HG03469 (cell line): ENCODE results near the gene EPHA2.

ENCODE experiments used
- ATAC-seq: cut with Tn5 transposase; IDR thresholded peaks from one replicate; pipeline ENCODE4 v1.9.1; 2021; ENCODE audit warnings: mild to moderate bottlenecking, moderate library complexity, moderate number of reproducible peaks; ENCODE audit not compliant: unreplicated experiment

The EPHA2 gene

GRCh38 chr1:16184557-16185303 is 28.9 kb upstream of the EPHA2 start:
- no peak for ATAC-seq

- ATAC-seq, result no peak
Observed at GRCh38 chr1:16183765-16184556, 28.1 kb upstream of the EPHA2 start.

DNA sequence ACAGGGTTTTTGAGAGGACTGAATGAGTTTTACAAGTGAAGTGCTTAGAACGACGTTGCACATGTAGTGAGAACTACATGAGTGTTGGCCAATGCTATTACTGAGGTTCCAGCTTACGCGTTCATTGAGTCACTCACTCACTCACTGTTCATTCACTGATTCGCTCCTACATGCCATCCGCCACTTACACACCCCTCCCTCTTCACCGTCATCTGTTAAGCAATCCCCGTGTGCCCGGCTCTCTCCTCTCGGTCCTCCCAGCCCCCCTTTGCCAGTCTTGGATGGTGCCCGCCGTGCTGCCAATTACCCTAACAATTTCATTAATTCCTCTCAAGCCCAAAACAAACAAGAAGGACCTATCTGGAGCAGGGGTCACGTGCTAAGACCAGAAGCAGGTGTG is 27.3 kb upstream of the EPHA2 start:
- ATAC-seq, result no peak

DNA sequence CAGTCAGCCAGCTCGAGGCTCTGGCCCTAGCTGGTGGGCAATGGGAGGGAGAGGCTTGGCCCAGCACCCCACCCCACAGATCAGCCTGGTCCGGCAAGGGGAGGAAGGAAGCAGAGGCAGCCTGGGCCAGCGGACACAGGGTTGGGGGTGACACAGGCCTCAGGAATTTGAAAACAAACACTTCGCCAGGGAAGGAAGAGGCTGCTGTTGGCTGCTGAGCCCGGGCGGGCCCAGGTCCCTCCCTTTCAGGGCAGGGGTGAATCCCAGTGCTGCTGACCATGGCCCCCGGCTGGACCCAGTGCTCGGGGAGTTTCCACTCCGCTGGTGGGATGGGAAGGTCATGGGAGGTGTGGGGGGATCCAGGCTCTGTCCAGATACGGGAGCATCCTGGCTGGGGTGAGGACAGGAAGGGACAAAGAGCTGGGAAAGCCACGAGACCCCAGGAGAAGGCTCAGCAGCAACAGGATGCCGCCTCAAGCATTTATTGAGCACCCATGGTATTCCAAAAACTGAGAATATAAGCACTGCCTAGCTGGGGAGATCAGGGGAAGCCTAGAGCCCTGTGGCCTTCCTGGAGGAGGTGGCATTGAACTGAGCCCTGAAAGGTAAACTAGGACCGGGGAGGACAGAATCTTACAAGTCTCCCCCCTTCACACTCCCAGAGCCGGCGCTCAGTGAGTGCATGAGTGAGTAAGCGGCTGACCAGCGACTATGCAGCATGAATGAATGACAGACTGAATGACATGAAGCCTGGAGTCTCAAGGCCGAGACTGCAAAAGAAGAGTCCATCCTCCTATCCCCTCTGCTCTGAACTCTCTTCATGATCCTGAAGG is 26.2 kb upstream of the EPHA2 start:
- ATAC-seq, result no peak

- no peak for ATAC-seq
Observed at GRCh38 chr1:16180291-16180824, 24.5 kb upstream of the EPHA2 start.

- no peak for ATAC-seq
Observed at GRCh38 chr1:16178596-16179497, 23.0 kb upstream of the EPHA2 start.

DNA sequence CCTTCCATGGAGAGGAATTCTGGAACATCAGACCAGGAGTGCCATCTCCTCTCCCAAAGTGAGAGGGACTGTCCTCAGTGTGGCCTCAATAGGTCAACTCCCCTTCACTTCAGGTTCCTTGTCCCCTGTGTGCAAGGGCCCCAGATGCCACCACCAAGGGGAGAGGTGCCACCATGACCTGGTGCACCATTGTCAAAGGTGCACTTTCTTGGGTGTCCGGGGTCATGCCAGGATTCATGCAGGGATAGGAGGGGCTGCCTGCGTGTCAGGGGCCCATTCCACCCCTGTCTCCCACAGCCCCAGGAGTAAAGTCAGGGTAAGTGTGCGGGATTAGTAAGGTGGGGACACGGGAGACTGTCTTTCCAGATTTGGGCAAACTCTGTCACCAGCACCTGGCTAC is 21.4 kb upstream of the EPHA2 start:
- ATAC-seq, result no peak

DNA sequence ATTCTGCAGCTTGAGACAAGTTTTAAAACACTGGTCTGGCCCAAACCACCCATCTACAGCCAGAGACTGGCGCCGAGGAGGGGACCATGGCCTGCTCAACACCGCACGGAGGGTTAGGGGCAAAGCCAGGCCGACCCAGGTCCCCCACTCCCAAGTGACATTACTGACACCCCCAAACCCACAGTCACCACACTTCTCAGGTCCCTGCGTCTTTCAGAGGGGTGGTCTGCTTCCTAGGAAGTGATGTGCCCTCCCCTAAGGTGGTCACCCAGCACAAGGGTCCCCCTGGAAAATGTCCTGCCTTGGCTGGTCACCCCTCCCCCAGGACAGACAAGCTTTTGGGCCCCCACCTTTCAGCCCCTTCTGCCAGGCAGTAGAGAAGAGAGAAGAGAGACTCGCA is 20.8 kb upstream of the EPHA2 start:
- no peak for ATAC-seq

DNA sequence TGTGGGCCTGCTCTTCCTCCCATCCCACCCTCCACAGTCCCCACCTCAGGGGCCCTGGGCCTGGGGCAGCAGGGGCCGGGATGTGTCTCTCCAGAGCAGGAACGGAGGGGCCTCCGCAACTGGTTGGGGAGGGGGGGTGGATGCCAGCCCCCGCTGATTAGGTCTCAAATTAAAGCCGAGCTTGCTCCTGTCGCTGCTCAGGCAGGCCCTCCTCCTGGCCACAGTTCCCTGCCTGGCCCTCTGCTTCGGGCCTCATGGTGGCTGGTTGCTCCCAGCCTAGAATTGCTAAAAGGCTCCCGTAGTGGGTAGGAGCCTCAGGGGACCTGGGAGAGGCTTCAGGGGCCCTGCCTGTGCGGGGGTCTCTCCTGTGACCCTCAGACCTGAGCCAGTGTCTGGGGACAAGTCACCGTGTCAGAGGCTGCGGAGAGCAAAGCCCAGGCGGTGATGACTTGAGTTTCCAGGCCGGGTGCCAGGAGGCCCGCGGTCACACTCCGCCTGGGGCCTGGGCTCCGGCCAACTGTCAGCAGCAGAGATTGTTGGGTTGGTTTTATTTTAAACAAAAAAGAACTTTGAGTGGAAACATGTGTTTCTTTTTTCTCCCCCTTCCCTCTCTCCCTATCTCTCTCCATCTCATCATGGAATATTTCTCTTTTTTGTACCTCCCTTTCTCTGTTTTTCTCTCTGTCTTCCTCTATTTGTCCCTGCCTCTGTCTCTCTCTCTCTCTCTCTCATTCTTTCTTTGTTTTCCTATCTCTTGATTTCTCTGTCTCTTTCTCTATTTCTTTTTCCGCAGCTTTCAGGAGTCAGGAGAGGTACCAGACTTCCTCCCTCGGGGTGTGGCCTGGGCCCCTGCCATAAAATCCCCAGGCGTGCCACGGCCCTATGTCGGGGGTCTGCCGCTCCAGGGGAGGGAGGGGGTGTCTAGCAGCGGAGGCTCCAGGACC is 20.0 kb upstream of the EPHA2 start:
- no peak for ATAC-seq

GRCh38 chr1:16174886-16175598 is 19.2 kb upstream of the EPHA2 start:
- no peak for ATAC-seq

DNA sequence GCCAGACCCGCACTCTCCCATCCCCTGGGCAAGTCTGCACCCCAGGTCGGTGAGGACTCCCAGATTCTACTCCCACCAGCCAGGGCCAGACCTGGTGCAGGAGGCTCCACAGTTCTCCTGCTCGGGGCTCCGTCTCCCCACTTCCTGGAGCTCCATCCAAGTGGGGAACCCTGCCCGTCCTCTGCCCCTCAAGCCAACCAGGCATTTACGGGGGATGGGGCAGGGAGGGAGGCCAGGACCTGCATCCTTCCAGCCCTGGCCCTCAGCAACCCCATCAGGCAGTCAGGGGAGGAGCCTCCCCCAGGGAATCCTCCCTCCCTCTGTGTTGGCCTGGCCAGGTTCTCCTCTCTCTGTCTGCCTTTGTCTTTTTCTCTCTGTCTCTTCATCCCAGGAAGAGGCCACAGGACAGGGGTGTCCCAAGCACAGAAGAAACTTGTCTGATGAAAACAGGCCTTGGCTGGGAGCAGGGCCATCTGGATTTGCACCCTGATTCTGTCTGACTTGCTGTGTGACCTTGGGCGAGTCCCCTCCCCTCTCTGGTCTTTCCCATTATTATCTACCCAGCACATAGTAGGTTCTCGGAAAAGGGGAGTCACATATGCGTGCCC is 18.5 kb upstream of the EPHA2 start:
- ATAC-seq, result no peak

DNA sequence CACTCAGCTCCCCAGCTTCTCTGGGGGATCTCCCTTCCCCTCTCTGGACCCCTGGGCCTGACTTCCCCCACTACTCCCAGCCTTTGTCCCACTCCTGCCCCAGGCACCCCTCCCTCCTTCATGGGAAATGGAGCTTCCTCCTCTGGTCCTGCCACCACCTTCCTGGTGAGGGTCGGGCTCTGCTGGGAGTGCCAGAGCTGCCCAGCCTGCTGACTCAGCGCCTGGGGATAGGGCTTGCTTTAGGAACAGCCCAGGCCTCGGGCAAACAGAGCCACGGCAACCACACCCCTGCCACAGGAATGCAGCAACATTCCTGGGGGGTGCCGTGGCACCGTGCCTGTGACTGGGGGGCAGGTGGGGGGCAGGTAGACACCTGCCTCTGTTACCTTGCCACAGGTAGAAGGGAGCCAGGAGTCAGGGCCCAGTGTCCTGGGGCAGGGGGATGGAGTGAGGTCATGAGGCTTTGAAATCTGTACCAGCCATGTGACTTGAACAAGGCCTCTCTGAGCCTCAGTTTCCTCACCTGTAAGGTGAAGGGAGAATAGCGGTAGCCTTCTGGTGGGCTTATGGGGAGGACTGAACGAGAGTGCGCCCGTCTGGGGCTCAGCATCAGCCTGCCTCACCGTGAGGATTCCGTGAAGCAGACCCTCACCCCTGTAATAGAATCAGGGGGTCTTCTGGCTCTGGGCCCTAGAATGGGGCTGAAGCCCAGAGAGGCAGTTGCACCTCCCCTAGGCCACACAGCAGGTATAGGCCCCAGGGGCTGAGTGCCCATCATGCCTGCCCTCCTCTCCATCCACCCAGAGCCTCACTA is 17.8 kb upstream of the EPHA2 start:
- ATAC-seq, result no peak

GRCh38 chr1:16172964-16173446 is 17.1 kb upstream of the EPHA2 start:
- no peak for ATAC-seq

GRCh38 chr1:16172218-16172830 is 16.5 kb upstream of the EPHA2 start:
- ATAC-seq, result no peak

- ATAC-seq, result no peak
Observed at GRCh38 chr1:16171314-16172151, 15.7 kb upstream of the EPHA2 start.

- ATAC-seq, result no peak
Observed at GRCh38 chr1:16170283-16170673, 14.4 kb upstream of the EPHA2 start.
